Neural progenitor cell (in vitro differentiated cells): ENCODE measurements around the gene TMCO2. TPM values are rescaled to one million over a fixed set of nuclear protein-coding genes. Genes with fewer than 3 reads are reported as not detected.

Source experiments
- DNase-seq: peaks from one replicate; pipeline ENCODE4 v3.0.0-alpha.2; 2016; ENCODE audit warnings: low spot score
- H2AFZ ChIP-seq: fragments of 200-600 bp; sonication (generic); replicated peaks from 2 replicates; pipeline ENCODE4 v1.6.1; 2016; ENCODE audit warnings: antibody characterized with exemption
- H3F3A ChIP-seq: fragments of 200-600 bp; sonication (generic); 2 replicates; pipeline ENCODE4 v1.6.1; 2016; ENCODE audit warnings: antibody characterized with exemption, low read depth
- H3K27ac ChIP-seq: fragments of 200-600 bp; sonication (generic); 2 replicates; pipeline ENCODE4 v1.5.1; 2016; ENCODE audit warnings: mild to moderate bottlenecking
- H3K27me3 ChIP-seq: fragments of 200-600 bp; sonication (generic); 2 replicates; pipeline ENCODE4 v1.6.1; 2016; ENCODE audit warnings: mild to moderate bottlenecking, moderate library complexity
- H3K36me3 ChIP-seq: fragments of 200-600 bp; sonication (generic); 2 replicates; pipeline ENCODE4 v1.5.1; 2016
- H3K4me1 ChIP-seq: fragments of 200-600 bp; sonication (generic); 2 replicates; pipeline ENCODE4 v1.6.1; 2016; ENCODE audit warnings: mixed run types
- H3K4me2 ChIP-seq: fragments of 200-600 bp; sonication (generic); 2 replicates; pipeline ENCODE4 v1.6.1; 2016
- H3K4me3 ChIP-seq: fragments of 200-600 bp; sonication (generic); 2 replicates; pipeline ENCODE4 v1.5.1; 2016
- H3K79me2 ChIP-seq: fragments of 200-600 bp; sonication (generic); 2 replicates; pipeline ENCODE4 v1.6.1; 2016; ENCODE audit warnings: low read depth
- H3K9ac ChIP-seq: fragments of 200-600 bp; sonication (generic); 2 replicates; pipeline ENCODE4 v1.6.1; 2016
- H3K9me3 ChIP-seq: fragments of 200-600 bp; sonication (generic); 2 replicates; pipeline ENCODE4 v1.5.1; 2016; ENCODE audit warnings: low read depth
- H4K20me1 ChIP-seq: fragments of 200-600 bp; sonication (generic); 2 replicates; pipeline ENCODE4 v1.6.1; 2016; ENCODE audit warnings: low read depth
- H3K27ac Mint-ChIP-seq: 3 replicates; pipeline ENCODE4 v1.8.0; 2021; ENCODE audit warnings: mixed read lengths
- H3K27me3 Mint-ChIP-seq: 2 replicates; pipeline ENCODE4 v1.8.0; 2022; ENCODE audit warnings: low read depth, mild to moderate bottlenecking, inconsistent platforms, moderate library complexity, mixed read lengths; ENCODE audit not compliant: insufficient read depth
- H3K36me3 Mint-ChIP-seq: 3 replicates; pipeline ENCODE4 v1.8.0; 2021; ENCODE audit warnings: mixed read lengths
- H3K4me1 Mint-ChIP-seq: 3 replicates; pipeline ENCODE4 v1.8.0; 2021; ENCODE audit warnings: mixed read lengths
- H3K4me3 Mint-ChIP-seq: 3 replicates; pipeline ENCODE4 v1.8.0; 2021; ENCODE audit warnings: mild to moderate bottlenecking, moderate library complexity, mixed read lengths
- H3K9me3 Mint-ChIP-seq: 3 replicates; pipeline ENCODE4 v1.8.0; 2020; ENCODE audit warnings: mixed read lengths
- CTCF ChIP-seq: fragments of 200-600 bp; sonication (generic); IDR thresholded peaks from 2 replicates; pipeline ENCODE4 v1.5.1; 2017; ENCODE audit warnings: antibody characterized with exemption, mild to moderate bottlenecking
- EZH2 ChIP-seq: fragments of 200-600 bp; sonication (generic); IDR thresholded peaks from 2 replicates; pipeline ENCODE4 v1.6.1; 2017; ENCODE audit warnings: antibody characterized with exemption, mild to moderate bottlenecking, moderate library complexity
- EZH2phosphoT487 ChIP-seq: fragments of 200-600 bp; sonication (generic); IDR thresholded peaks from 2 replicates; pipeline ENCODE4 v1.6.1; 2017; ENCODE audit warnings: antibody characterized with exemption
- total RNA-seq: library from RNA; depleted of rRNA; stranded (reverse); fragments of >200 nt; gene quantifications from 2 replicates; pipeline ENCODE4 v1.2.3, GENCODE V29; 2015; ENCODE audit warnings: low replicate concordance

The TMCO2 gene
- total RNA-seq, 1 donor from 2014 or later = not detected

DNA sequence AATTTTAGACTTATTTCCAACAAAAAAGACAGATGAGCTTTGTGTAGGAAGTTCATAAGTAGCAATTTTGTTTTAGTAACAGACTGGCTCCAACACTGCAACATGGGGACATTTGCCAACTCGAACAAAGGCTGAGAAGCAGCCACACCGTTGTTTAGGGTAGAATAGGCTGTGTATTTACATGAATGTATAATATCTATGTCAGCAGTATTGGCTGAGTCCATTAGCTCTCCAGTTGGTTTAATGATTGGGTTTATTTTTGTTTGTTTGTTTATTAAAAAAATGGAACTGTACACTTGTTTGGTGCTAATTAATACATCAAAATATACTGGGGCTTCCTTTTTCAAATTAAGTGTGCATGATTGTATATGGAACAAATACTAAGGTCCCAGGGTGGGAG, 7.3 kb upstream of the TMCO2 start:
- Histone ChIP-seq H3K4me2 (no peak overlapping the region), H2AFZ (no peak overlapping the region), H3F3A (peaks cover 15% of the 10 kb centered on the region), H3K27me3 (no peaks in the 10 kb centered on the region), H3K79me2 (no peaks in the 10 kb centered on the region), H3K27ac (no peak overlapping the region), H3K4me3 (no peak overlapping the region), H3K9me3 (no peaks in the 10 kb centered on the region), H3K36me3 (peaks cover 32% of the 10 kb centered on the region), H3K4me1 (no peaks in the 10 kb centered on the region), H4K20me1 (peaks cover 12% of the 10 kb centered on the region), H3K9ac (no peak overlapping the region)
- Mint-ChIP-seq H3K9me3 (no peaks in the 10 kb centered on the region), H3K4me3 (no peak overlapping the region), H3K36me3 (peaks cover 31% of the 10 kb centered on the region), H3K27me3 (no peaks in the 10 kb centered on the region), H3K4me1 (no peaks in the 10 kb centered on the region), H3K27ac (no peak overlapping the region)
- DNase-seq = no peak
- TF ChIP-seq EZH2phosphoT487 = no peak
- TF ChIP-seq EZH2 = no peak
- TF ChIP-seq CTCF = no peak

GRCh38 chr1:40241362-40241761, 6.4 kb upstream of the TMCO2 start:
- Histone ChIP-seq H3K27ac (no peak overlapping the region), H3K4me3 (no peak overlapping the region), H2AFZ (no peak overlapping the region), H3K4me2 (no peak overlapping the region), H3K36me3 (peaks cover 22% of the 10 kb centered on the region), H3F3A (peaks cover 15% of the 10 kb centered on the region), H3K79me2 (no peaks in the 10 kb centered on the region), H4K20me1 (peaks cover 12% of the 10 kb centered on the region), H3K9me3 (no peaks in the 10 kb centered on the region), H3K27me3 (no peaks in the 10 kb centered on the region), H3K9ac (no peak overlapping the region), H3K4me1 (no peaks in the 10 kb centered on the region)
- DNase-seq = no peak
- Mint-ChIP-seq H3K27me3 (no peaks in the 10 kb centered on the region), H3K27ac (no peak overlapping the region), H3K36me3 (peaks cover 23% of the 10 kb centered on the region), H3K4me1 (no peaks in the 10 kb centered on the region), H3K4me3 (no peak overlapping the region), H3K9me3 (no peaks in the 10 kb centered on the region)
- TF ChIP-seq EZH2phosphoT487 (no peak), CTCF (no peak), EZH2 (no peak)

DNA sequence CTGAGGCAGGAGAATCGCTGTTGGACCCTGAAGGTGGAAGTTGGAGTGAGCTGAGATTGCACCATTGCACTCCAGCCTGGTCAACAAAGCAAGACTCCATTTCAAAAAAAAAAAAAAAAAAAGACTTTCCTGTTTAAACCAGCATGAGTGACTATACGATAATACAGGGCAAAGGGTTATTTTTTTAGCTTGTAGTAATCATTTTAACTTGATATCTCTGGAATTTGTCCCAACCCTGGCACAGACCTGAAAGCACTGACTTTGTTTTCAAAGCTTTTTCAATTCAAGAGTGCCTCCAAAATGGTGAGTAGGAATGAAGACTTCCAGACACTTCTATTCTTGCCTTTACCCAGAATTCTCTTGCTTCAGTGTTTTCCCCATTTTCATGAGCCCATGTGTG, 4.4 kb upstream of the TMCO2 start:
- no peaks in the 10 kb centered on the region for H3K27me3 ChIP-seq
- no peaks in the 10 kb centered on the region for H3K79me2 ChIP-seq
- H3K4me3 Mint-ChIP-seq = no peak overlapping the region
- DNase-seq = no peak
- no peak overlapping the region for H2AFZ ChIP-seq
- H3K27ac ChIP-seq = no peak overlapping the region
- H3K9me3 ChIP-seq = no peaks in the 10 kb centered on the region
- H3K36me3 Mint-ChIP-seq = peaks cover 5% of the 10 kb centered on the region
- H4K20me1 ChIP-seq = peaks cover 3% of the 10 kb centered on the region
- TF ChIP-seq EZH2phosphoT487 = no peak
- H3K4me1 ChIP-seq = no peaks in the 10 kb centered on the region
- H3F3A ChIP-seq = peaks cover 15% of the 10 kb centered on the region
- H3K27me3 Mint-ChIP-seq = no peaks in the 10 kb centered on the region
- no peak overlapping the region for H3K4me2 ChIP-seq
- H3K27ac Mint-ChIP-seq = no peak overlapping the region
- no peak overlapping the region for H3K9ac ChIP-seq
- no peak overlapping the region for H3K4me3 ChIP-seq
- H3K4me1 Mint-ChIP-seq = no peaks in the 10 kb centered on the region
- H3K9me3 Mint-ChIP-seq = no peaks in the 10 kb centered on the region
- peaks cover 4% of the 10 kb centered on the region for H3K36me3 ChIP-seq

GRCh38 chr1:40244138-40244744, 3.5 kb upstream of the TMCO2 start:
- Histone ChIP-seq H3K79me2 (no peaks in the 10 kb centered on the region), H3K9me3 (no peaks in the 10 kb centered on the region), H4K20me1 (peaks cover 3% of the 10 kb centered on the region), H3K27me3 (no peaks in the 10 kb centered on the region), H2AFZ (no peak overlapping the region), H3K36me3 (no peaks in the 10 kb centered on the region), H3K4me1 (no peaks in the 10 kb centered on the region), H3K4me3 (no peak overlapping the region), H3K9ac (no peak overlapping the region), H3F3A (peaks cover 15% of the 10 kb centered on the region), H3K27ac (no peak overlapping the region), H3K4me2 (no peak overlapping the region)
- no peak overlapping the region for H3K27ac Mint-ChIP-seq
- no peak for DNase-seq
- peaks cover 4% of the 10 kb centered on the region for H3K36me3 Mint-ChIP-seq
- H3K27me3 Mint-ChIP-seq = no peaks in the 10 kb centered on the region
- H3K4me1 Mint-ChIP-seq = no peaks in the 10 kb centered on the region
- no peaks in the 10 kb centered on the region for H3K9me3 Mint-ChIP-seq
- TF ChIP-seq EZH2 (no peak), EZH2phosphoT487 (no peak), CTCF (no peak)
- H3K4me3 Mint-ChIP-seq = no peak overlapping the region
